NCI-H82 treated with DMSO at 0.1 percent for 48 hours (cell line): ENCODE data around the gene CEP41.

Source experiments
- DNase-seq: peaks from one replicate; lab custom pipeline; 2025; ENCODE audit not compliant: unreplicated experiment; lab: John Stamatoyannopoulos, UW

CEP41 gene

GRCh38 chr7:130440527-130441365 lies at the start of gene CEP41:
Gene CEP41 (minus strand): TSS chr7:130441016. CDS start chr7:130440966, 50 bp downstream.
- DNase-seq, result peak; percentile 93

GRCh38 chr7:130490311-130490791 lies 49.5 kb upstream of the CEP41 start:
- DNase-seq, result no peak

- DNase-seq, result no peak
Observed at GRCh38 chr7:130489140-130489983, 48.5 kb upstream of the CEP41 start.

DNA sequence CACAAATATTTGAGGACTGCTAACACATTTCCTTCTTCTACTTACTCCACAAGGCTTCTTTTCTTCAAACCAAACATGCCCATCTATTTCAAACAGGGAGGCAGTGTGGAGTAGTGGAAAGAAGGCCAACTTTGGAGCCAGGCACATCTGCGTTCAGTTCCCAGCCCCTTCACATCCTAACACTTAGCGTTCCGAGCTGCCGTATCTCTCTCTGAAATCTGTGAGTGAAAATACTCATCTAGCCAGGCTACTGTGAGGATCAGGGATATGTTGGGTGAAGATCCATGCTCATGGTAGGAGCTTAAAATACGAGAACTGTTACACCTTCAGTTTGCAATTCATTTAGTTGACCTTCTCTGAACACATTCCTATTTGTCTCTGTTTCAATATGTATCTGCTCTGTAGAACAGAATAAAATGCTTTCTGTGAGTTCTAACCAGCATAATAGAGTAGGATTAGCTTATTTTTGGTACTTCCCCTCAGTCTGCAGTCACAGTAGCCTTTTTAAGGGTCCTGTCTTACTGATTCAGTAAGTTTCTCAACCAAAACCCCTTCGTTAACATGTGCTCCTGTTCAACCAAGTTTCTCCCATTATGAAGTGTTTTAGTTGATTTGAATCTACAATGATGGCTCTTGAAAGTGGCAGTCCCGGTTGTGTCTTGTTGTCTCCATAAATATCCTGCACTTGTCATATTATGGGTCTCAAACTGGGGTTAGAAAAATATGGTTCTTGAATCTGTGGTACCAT lies 47.8 kb upstream of the CEP41 start:
- DNase-seq, result no peak

GRCh38 chr7:130486954-130487436 lies 46.2 kb upstream of the CEP41 start:
- no peak for DNase-seq

- DNase-seq, result no peak
Observed at GRCh38 chr7:130486114-130486953, 45.5 kb upstream of the CEP41 start.

DNA sequence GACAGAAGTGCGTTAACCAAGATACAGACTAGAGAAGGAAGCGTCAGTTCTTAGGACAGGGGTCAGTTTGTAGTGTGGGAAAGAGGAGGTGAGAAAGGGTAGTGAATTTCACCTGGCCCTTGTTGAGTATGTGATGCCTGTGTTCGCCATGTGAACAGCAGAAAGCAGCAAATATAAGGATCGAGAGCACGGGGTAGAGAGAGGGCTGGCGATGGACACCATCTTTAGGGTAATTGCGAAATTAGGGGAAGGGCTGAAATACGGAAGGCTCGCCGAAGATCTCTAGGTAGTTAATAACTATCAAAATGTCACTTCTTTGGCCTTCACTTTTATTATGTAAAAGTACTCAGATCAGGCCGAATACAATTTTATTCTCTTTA lies 44.9 kb upstream of the CEP41 start:
- DNase-seq, result no peak

DNA sequence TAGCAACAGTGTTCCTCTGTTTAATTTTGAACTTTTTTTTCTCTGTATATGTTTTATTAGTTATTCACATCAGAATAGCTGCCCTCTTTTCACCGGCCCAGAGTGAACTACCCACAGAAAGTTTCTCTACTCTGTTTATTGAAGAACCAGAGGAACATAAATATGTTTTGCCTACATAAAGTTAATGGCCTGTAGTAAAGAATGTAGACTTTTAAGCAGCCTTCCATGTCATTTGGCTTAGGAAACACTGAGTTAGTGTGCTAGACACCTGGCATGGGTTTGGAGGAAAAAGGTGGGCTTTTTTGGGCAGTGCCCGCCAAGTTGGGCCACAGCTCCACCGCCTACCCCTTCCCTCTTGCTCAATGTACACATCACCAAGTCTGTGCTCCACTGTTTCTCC lies 42.2 kb upstream of the CEP41 start:
- DNase-seq, result no peak

DNA sequence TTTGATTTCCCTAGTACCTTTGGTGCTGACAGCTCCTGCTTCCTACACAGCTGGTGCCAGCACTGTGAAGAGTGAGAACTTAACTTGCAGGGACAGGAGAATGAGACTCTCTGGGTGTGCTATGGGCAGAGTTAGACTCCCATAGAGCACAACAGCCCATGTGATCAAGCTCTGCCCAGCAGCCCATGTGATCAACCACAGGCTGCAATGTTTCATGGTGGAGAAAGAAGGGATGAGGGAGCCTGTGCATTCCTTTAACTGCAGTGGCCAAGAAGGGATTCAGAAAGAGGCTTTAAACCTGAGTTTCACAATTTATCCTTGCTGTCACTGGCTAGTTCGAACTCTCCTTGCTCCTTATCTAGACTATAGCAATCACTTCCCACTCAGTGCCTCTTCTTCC lies 41.1 kb upstream of the CEP41 start:
- DNase-seq, result no peak

- DNase-seq, result no peak
Observed at GRCh38 chr7:130479716-130480400, 39.0 kb upstream of the CEP41 start.

DNA sequence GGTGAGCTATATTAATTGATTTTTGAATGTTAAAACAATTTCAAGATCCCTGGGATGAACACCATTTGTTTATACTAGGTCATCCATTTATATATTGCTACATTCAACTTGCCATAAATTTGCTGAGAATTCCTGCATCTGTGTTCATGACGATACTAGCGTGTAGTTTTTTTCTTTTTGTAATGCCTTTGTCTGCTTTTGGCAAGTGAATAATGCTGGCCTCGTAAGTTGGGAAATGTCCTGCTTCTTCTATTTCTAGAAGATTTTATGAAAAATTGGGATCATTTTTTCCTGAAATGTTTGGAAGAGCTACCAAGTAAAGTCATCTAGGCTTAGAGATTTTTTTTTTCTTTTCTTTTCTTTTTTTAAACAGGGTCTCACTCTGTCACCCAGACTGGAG lies 38.2 kb upstream of the CEP41 start:
- DNase-seq, result no peak

DNA sequence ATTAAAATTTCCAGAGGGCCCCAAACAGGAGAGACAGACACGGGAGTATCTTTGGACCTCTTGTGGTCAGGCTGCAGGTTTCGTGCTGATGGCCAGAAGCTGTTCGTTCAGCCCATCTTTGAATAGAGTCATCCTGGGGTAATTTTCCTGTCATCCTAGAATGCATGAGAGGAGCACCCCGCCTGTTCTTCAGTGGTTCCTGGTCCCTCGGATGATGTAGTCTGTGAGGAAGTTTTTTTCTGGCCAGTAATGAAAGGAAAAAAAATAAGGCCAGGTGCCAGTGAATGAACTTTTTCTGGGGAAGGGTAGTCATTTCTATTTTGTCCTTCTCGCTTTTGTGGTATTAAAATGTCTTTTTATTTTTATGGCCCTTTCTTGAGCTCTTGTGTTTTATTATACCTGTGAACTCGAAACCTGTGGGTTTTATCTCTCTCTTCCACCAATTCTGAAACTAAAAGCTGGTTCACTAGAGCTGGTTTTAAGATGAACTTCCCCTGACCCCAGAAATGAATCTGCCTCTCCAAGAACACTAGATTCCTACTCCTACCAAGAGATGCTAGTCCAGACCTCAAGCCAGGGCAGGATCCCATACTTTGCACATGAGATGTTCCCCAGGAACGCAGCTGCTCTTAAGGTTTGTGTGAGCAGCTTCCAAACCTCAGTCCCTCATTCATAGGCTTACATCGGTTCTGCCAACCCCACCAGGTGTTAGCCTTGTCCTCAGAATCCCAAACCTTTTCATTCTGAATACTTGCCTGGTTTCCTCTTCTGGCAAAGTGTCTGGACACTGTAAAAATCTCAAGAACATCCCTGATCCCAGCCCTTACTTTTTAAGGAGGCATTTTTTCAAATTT lies 35.7 kb upstream of the CEP41 start:
- DNase-seq, result no peak

- DNase-seq, result no peak
Observed at GRCh38 chr7:130475776-130476175, 35.0 kb upstream of the CEP41 start.

DNA sequence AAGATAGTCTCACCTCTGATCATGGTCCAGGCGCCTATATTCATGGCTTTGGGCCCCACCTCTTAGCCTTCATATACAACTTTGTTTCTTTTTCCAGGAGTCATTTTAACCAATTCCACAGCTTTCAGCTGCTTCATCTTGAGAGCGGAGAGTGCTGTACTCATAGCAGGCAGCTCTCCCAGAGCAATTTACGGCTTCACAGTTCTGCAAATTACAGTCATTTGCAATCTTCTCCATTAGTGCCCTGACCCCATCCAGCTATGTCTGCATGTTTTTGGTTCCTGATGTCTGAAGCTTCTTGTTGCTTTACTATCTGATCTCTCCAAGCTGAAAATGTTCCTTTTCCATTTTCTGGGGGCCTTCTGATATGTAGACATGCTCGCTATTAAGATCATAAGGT lies 33.1 kb upstream of the CEP41 start:
- no peak for DNase-seq

DNA sequence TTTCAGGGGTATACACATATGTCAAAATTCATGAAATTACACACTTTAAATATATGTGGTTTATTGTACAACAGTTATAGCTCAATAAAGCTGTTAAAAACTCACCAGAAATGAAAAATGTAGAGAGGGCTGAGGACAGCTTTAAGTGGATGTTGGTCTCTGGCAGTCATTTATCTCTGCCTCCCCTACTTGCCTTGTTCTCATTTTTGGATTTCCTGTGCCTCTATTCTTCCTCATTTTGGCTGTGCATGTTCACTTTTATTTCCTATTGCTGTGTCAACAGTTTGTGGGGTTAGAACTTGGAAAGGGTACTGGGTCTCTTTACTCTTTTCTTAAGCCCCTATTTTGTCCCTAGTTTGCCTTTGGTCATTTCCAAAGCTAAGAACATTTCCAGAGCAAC lies 32.5 kb upstream of the CEP41 start:
- DNase-seq, result no peak

GRCh38 chr7:130471974-130472373 lies 31.2 kb upstream of the CEP41 start:
- no peak for DNase-seq

DNA sequence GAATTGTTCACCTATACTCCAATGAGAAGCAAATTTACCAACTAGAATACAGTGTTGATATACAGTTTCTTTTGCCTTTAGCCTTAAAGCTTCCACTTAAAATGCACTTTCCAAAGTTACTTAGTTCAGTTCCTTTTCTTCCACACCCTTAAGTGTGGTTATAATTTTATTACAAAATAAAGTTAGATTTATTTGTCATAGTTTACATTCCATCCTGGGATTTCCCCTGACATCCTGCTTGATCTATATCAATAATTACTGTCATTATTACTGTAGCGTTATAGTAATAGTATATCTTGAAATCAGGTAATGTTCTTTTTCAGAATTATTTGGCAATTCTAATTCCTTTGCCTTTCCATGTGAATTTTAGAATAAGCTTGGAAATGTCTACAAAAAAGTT lies 27.8 kb upstream of the CEP41 start:
- DNase-seq, result no peak

DNA sequence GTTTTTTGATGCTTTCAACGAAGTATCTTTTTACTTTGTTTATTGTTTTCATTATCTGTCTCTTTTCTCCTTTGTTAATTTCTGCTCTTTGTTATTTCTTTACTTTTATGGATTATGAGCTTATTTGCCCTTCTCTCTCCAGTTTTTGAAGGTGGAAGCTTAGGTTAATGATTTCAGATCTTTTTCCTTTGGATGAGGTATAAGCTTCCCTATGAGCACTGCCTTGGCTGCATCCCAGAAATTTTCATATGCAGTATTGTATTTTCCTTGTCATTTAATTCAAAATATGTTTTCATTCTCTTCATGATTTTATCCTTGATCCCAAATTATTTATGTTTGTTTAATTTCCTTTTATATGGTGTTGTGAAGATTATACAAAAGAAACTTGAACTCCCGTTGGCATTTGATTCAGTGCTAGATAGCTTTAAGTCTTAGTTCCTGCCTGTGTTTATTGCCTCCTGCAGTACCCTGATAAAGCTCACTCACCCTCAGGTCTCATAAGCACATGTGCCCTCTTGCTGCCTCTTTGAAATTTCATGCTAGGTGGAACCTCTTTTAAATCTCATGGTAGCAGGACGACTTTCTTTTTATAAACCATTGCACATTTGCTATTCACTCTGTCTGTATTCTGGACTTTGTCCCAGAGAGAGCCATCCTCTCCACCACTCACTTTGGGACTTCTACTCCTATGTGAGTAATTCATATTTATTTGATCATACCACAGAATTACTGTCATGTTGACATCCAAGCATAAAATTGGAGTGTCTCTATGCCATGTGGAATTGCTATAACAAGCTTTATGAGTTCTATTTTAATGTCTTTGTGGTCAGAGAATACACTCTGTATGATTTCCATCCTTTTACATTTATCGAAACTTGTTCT lies 23.0 kb upstream of the CEP41 start:
- no peak for DNase-seq
